PC-9 (cell line): ENCODE results near the gene MBTPS1.

ENCODE experiments used
- CTCF ChIP-seq: fragments of 200-600 bp; sonication (generic); conservative IDR thresholded peaks from 2 replicates; pipeline ENCODE4 v1.6.1; 2017; ENCODE audit warnings: mixed run types, antibody characterized with exemption, mild to moderate bottlenecking, moderate library complexity
- EZH2 ChIP-seq: fragments of 200-600 bp; sonication (generic); IDR thresholded peaks from 2 replicates; pipeline ENCODE4 v1.8.0; 2017; ENCODE audit warnings: antibody characterized with exemption, low read depth

GRCh38 chr16:84054271-84054670 lies 62.5 kb downstream of the MBTPS1 start:
- TF ChIP-seq CTCF = no peak
- TF ChIP-seq EZH2 = no peak
